Endothelial cell of umbilical vein (primary cell): ENCODE measurements around the gene NDUFS6.

Source experiments
- EZH2 ChIP-seq: IDR thresholded peaks from 2 replicates; pipeline ENCODE4 v1.6.1; 2012; ENCODE audit warnings: borderline replicate concordance, low read depth, mild to moderate bottlenecking, moderate library complexity, low read length, inconsistent platforms; ENCODE audit not compliant: severe bottlenecking
- FOS ChIP-seq: IDR thresholded peaks from 2 replicates; pipeline ENCODE4 v1.6.1; 2011; ENCODE audit warnings: mild to moderate bottlenecking, low read length, moderate library complexity, borderline replicate concordance; ENCODE audit not compliant: insufficient read depth
- GATA2 ChIP-seq: IDR thresholded peaks from 2 replicates; pipeline ENCODE4 v1.7.0; 2011; ENCODE audit warnings: low read depth, mild to moderate bottlenecking, moderate library complexity, mixed read lengths, low read length; ENCODE audit not compliant: insufficient read length, insufficient read depth
- JUN ChIP-seq: IDR thresholded peaks from 2 replicates; pipeline ENCODE4 v1.6.1; 2011; ENCODE audit warnings: borderline replicate concordance, low read depth; ENCODE audit not compliant: insufficient read length, insufficient read depth
- MYC ChIP-seq: IDR thresholded peaks from one replicate; pipeline ENCODE4 v1.6.1; 2011; ENCODE audit warnings: mild to moderate bottlenecking, low read depth, low read length
- POLR2A ChIP-seq: IDR thresholded peaks from 2 replicates; pipeline ENCODE4 v1.6.1; 2012; ENCODE audit warnings: low read depth, mild to moderate bottlenecking, control low read depth, low read length
- POLR2AphosphoS5 ChIP-seq: IDR thresholded peaks from 2 replicates; pipeline ENCODE4 v1.6.1; 2012; ENCODE audit warnings: low read depth, mild to moderate bottlenecking, control low read depth, low read length, moderate library complexity; ENCODE audit not compliant: insufficient read depth
- TF ChIP-seq, protein P1 (sequence below), 2 donors: IDR thresholded peaks; 1 replicate in 1 of 2; 2 replicates in 1 of 2; pipeline ENCODE4 v1.5.1; 2011; ENCODE audit warnings: low read length in 2 of 2, mild to moderate bottlenecking in 2 of 2, moderate library complexity in 2 of 2, control low read depth in 1 of 2, inconsistent platforms in 1 of 2, low read depth in 1 of 2; ENCODE audit not compliant: insufficient read depth in 1 of 2; ENCODE audit errors: extremely low read depth in 1 of 2
- TF ChIP-seq, protein P2 (sequence below): IDR thresholded peaks from 2 replicates; pipeline ENCODE4 v1.6.1; 2011; ENCODE audit not compliant: insufficient read depth, insufficient read length

DNA sequence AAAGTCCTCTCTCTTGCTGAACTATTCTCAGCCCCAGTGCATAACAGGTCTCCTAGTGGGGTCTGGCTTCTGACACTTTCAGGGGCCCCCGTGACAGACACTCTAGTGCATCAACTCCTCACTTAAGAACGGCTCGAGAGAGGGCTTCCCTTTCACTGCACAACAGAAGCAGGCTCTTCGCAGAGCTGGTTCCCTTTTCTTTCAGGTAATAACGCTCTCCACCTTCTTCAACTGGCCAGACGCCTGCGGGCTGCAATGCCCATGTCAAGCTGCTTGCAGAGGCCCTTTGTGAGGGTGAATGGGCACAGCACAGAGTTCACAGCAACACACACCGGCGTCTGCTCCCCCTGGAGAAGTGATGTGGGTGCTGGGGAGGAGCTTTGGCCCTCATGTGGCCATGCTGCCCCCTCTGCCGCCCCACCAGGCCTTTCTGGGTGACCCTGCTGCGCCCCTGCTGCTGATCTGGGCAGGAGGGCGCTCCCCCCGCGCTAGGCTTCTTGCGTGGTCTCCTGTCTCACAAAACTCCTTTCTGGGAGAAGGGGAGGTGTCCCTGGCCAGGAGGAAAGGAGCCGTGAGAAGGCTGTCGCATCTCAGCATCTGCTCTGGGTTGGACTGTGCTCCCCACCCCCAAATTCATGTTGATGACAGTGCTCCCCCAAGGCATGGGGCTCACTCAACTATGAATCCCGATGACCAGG lies 4.0 kb upstream of the NDUFS6 start:
- TF ChIP-seq POLR2AphosphoS5: no peak
- TF ChIP-seq POLR2A: no peak
- TF ChIP-seq, protein P1, sequence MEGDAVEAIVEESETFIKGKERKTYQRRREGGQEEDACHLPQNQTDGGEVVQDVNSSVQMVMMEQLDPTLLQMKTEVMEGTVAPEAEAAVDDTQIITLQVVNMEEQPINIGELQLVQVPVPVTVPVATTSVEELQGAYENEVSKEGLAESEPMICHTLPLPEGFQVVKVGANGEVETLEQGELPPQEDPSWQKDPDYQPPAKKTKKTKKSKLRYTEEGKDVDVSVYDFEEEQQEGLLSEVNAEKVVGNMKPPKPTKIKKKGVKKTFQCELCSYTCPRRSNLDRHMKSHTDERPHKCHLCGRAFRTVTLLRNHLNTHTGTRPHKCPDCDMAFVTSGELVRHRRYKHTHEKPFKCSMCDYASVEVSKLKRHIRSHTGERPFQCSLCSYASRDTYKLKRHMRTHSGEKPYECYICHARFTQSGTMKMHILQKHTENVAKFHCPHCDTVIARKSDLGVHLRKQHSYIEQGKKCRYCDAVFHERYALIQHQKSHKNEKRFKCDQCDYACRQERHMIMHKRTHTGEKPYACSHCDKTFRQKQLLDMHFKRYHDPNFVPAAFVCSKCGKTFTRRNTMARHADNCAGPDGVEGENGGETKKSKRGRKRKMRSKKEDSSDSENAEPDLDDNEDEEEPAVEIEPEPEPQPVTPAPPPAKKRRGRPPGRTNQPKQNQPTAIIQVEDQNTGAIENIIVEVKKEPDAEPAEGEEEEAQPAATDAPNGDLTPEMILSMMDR (IDR thresholded peaks at IDR 0.05; ENCODE audit: extremely low read depth in 1 of 2, insufficient read depth in 1 of 2, low read depth in 1 of 2, low read length in 2 of 2): no peak
- TF ChIP-seq EZH2: no peak
- TF ChIP-seq, protein P2, sequence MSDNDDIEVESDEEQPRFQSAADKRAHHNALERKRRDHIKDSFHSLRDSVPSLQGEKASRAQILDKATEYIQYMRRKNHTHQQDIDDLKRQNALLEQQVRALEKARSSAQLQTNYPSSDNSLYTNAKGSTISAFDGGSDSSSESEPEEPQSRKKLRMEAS: no peak
- TF ChIP-seq MYC: no peak
- no peak for TF ChIP-seq GATA2
- TF ChIP-seq JUN: no peak
- TF ChIP-seq FOS: no peak
